Heart right ventricle (tissue), 16 donors: ENCODE data around the gene NUDT9. TPM values are rescaled to one million over a fixed set of nuclear protein-coding genes. Genes with fewer than 3 reads are reported as not detected.

Source experiments
- ATAC-seq, 8 donors: fragments of 200-7000 bp; cut with Tn5 transposase; one replicate each; pipeline ENCODE4 v1.9.1; 2020; ENCODE audit warnings: mild to moderate bottlenecking in 8 of 8, moderate library complexity in 8 of 8, moderate number of reproducible peaks in 1 of 8
- DNase-seq, 2 donors: peaks; one replicate each; pipeline ENCODE4 v3.0.0-alpha.2; 2020
- H3K27ac ChIP-seq, 10 donors: fragments of 200-600 bp; sonication (generic) in 2 of 10; one replicate each; pipeline versions ENCODE4 v1.5.0 to v1.8.0; 2020 to 2022; ENCODE audit warnings: mild to moderate bottlenecking in 3 of 10
- H3K27me3 ChIP-seq, 7 donors: fragments of 200-600 bp; one replicate each; pipeline ENCODE4 v1.8.0; 2021 to 2022; ENCODE audit warnings: mild to moderate bottlenecking in 2 of 7
- H3K36me3 ChIP-seq, 9 donors: fragments of 200-600 bp; sonication (generic) in 1 of 9; one replicate each; pipeline versions ENCODE4 v1.5.0 to v1.8.0; 2020 to 2022; ENCODE audit warnings: mild to moderate bottlenecking in 2 of 9
- H3K4me1 ChIP-seq, 9 donors: fragments of 200-600 bp; sonication (generic) in 1 of 9; one replicate each; pipeline versions ENCODE4 v1.5.0 to v1.8.0; 2020 to 2022; ENCODE audit warnings: mild to moderate bottlenecking in 4 of 9
- H3K4me3 ChIP-seq, 10 donors: fragments of 200-600 bp; sonication (generic) in 2 of 10; one replicate each; pipeline versions ENCODE4 v1.5.0 to v1.8.0; 2020 to 2022; ENCODE audit warnings: mild to moderate bottlenecking in 7 of 10, moderate library complexity in 2 of 10
- H3K9me3 ChIP-seq, 11 donors: fragments of 200-600 bp in 10 of 11; sonication (generic) in 2 of 11; one replicate each; pipeline versions ENCODE4 v1.5.0 to v1.8.0; 2013 to 2022; ENCODE audit warnings: mild to moderate bottlenecking in 2 of 11, control low read depth in 1 of 11, moderate library complexity in 1 of 11
- whole genome bisulfite sequencing, 2 donors: extraction: QIAGEN DNeasy Blood & Tissue Kit; methylation state at CpG; one replicate each; pipeline ENCODE4 v1.1.7; 2013; ENCODE audit warnings: inconsistent platforms in 1 of 2; 5-methylcytosine and 5-hydroxymethylcytosine counted together
- intact Hi-C, 10 donors: fragments of 100-400 bp; cut with DNase I; formaldehyde crosslinking; loops; one replicate each; pipeline versions ENCODE4 v1.11.1 to v1.14.2; 2022
- polyA plus RNA-seq, 2 donors: library from polyadenylated mRNA; stranded (reverse); fragments of 200-250 nt; gene quantifications; one replicate each; pipeline ENCODE4 v1.2.3, GENCODE V29; 2013
- total RNA-seq, 10 donors: library from RNA; stranded (reverse); fragmentation: NEBNext Ultra II Directional in 3 of 10; extraction: Animal tissue kit (Norgen Biotek cat#: 25700) in 3 of 10; gene quantifications; one replicate each; pipeline versions ENCODE4 v1.2.1 to v1.2.4, GENCODE V29; 2021 to 2023
- TF ChIP-seq, protein P1 (sequence below), 9 donors: fragments of 200-600 bp; sonication (generic) in 2 of 9; IDR thresholded peaks; one replicate each; pipeline versions ENCODE4 v1.5.0 to v1.8.0; 2021 to 2022; ENCODE audit warnings: antibody characterized with exemption in 9 of 9, mild to moderate bottlenecking in 5 of 9, moderate library complexity in 1 of 9
- donor health status: Arrhythmogenic right ventricular cardiomyopathy.
- donor health status: ischemic (EF 13 %, LVEDD 7.1; RV severe dilation, severe dysfunction).
- donor health status: healthy with polysubstance abuse.
- donor health status: DM: no; HTN: yes; CAD: no.
- donor health status: DM: no; HTN: no; CAD: no.
- donor health status: ischemic (EF 25% LVEDD 6.9; RV normal size, moderate dysfunction).
- donor health status: ischemic (EF 25% LVEDD 5.7; RV mildly dilated, moderate dysfunction).
- donor health status: healthy.
- donor health status: DM: yes; HTN: yes; CAD: no.
- donor health status: Ischemic cardiomyopathy.
- donor health status: ischemic (EF 35%, LVEDD 5.7; RV mildly dilated, moderate dysfunction).
- donor health status: nonischemic (EF 11% LVEDD 7.7; RV severe dilation, severe dysfunction).
- donor health status: DM: yes; HTN: yes; CAD: no.
- donor health status: PGD.
- donor health status: ischemic (EF 29% LVEDD 5.4; RV normal size, mild dysfunction).
- donor health status: nonischemic (EF 23%, LVEDD 6.1; RV moderate dilation, normal function).

Gene NUDT9
- total and polyA plus RNA-seq, 12 donors = 24.1 to 56.0 (median 29.2) TPM

DNA sequence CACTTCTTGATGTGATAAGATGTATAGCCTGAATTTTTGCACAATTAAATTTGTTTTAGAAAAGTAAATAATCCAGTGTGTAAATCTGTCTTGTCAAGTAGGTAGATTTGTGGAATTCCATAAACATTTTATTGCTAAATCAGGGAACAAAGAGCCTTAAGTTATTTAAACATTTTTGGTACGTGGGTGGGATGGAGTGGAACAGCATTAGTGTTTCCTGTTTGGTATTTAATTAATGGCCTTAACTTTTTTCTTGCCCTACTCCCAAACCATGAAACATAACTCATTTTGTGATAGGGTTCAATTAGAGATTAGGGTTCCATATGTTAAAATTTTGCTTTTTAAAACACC is 5.1 kb downstream of the NUDT9 start:
- Histone ChIP-seq H3K9me3 (no peaks in the 10 kb centered on the region), H3K4me1 (peaks cover 0 to 46% (median 26%) of the 10 kb centered on the region in 9 donors), H3K36me3 (no peaks in the 10 kb centered on the region), H3K27me3 (no peaks in the 10 kb centered on the region), H3K27ac (no peak overlapping the region), H3K4me3 (no peak overlapping the region)
- 42 to 53% methylated on average over 1 of the region's 1 CpG for WGBS, 2 donors
- DNase-seq (no peak), ATAC-seq (no peak)
- intact Hi-C loops = no loop called here
- TF ChIP-seq, protein P1, sequence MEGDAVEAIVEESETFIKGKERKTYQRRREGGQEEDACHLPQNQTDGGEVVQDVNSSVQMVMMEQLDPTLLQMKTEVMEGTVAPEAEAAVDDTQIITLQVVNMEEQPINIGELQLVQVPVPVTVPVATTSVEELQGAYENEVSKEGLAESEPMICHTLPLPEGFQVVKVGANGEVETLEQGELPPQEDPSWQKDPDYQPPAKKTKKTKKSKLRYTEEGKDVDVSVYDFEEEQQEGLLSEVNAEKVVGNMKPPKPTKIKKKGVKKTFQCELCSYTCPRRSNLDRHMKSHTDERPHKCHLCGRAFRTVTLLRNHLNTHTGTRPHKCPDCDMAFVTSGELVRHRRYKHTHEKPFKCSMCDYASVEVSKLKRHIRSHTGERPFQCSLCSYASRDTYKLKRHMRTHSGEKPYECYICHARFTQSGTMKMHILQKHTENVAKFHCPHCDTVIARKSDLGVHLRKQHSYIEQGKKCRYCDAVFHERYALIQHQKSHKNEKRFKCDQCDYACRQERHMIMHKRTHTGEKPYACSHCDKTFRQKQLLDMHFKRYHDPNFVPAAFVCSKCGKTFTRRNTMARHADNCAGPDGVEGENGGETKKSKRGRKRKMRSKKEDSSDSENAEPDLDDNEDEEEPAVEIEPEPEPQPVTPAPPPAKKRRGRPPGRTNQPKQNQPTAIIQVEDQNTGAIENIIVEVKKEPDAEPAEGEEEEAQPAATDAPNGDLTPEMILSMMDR (IDR thresholded peaks at IDR 0.05) = no peak

DNA sequence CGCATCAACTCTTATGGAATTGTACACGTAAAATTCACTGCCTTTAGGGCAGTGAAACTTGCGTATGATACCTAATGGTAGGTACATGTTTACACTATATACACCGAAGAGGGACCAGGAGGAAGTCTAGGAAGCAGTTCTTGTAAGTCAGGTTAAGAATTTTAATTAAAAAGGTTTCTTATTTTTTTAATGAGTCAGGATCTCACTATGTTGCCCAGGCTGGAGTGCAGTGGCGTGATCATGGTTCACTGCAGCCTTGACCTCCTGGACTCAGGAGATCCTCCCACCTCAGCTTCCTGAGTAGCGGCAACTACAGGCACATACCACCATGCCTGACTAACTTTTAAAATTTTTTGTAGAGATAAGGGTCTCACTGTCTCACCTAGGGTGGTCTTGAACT is 6.6 kb downstream of the NUDT9 start:
- no peaks in the 10 kb centered on the region for H3K36me3 ChIP-seq
- DNase-seq = no peak
- no peak for ATAC-seq
- H3K4me1 ChIP-seq = peaks cover 0 to 39% (median 17%) of the 10 kb centered on the region in 9 donors
- TF ChIP-seq, protein P1 (IDR thresholded peaks at IDR 0.05) = no peak
- no peaks in the 10 kb centered on the region for H3K9me3 ChIP-seq
- no peaks in the 10 kb centered on the region for H3K27me3 ChIP-seq
- no peak overlapping the region for H3K4me3 ChIP-seq
- no peak overlapping the region for H3K27ac ChIP-seq
- 89 to 94% methylated on average over 6 of the region's 6 CpGs for WGBS, 2 donors
- intact Hi-C loops = no loop called here

DNA sequence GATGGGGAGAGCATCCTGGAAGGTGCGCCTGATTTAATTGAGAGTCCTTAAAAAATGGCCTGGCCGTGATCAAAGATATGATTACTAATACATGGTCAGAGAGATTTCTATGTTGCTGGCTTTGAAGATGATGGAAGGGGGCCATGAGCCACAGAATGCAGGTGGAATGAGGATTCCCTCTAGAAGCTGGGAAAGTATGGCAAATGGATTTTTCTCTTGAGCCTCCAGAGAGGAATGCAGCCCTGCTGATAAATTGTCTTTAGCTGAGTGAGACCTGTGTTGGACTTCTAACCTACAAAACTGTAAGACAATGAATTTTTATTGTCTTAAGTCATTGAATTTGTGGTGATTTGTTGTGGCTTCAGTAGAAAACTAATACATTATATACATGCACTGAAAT is 7.7 kb downstream of the NUDT9 start:
- H3K4me1 ChIP-seq = peaks cover 0 to 28% (median 8%) of the 10 kb centered on the region in 9 donors
- no peak for ATAC-seq
- TF ChIP-seq, protein P1 (IDR thresholded peaks at IDR 0.05) = no peak
- H3K4me3 ChIP-seq = no peak overlapping the region
- H3K27ac ChIP-seq = no peak overlapping the region
- intact Hi-C loops = no loop called here
- 94 to 95% methylated on average over 2 of the region's 2 CpGs for WGBS, 2 donors
- no peaks in the 10 kb centered on the region for H3K9me3 ChIP-seq
- no peaks in the 10 kb centered on the region for H3K27me3 ChIP-seq
- H3K36me3 ChIP-seq = peaks cover 0 to 5% (median 0%) of the 10 kb centered on the region in 9 donors
- no peak for DNase-seq

DNA sequence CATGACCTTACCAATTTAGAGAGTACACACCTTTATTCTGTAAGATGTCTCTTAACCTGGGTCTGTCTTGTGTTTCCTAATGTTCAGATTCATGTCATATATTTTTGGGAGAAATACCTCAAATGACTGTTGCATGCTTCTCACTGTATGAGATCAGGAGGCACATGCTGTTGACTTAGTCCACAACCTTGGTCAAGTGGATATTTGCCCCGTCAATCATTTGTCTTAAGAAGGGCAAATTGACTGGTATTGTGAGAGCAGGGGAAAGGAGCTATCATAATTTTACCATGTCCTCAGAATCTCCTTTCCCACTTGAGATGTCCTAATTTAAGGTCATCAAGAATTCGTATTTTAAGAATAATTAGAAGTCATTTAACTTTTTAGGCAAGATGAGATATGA is 11.0 kb downstream of the NUDT9 start:
- H3K36me3 ChIP-seq = peaks cover 0 to 38% (median 14%) of the 10 kb centered on the region in 9 donors
- H3K27me3 ChIP-seq = no peaks in the 10 kb centered on the region
- DNase-seq (no peak), ATAC-seq (no peak)
- peaks cover 0 to 22% (median 8%) of the 10 kb centered on the region in 9 donors for H3K4me1 ChIP-seq
- H3K9me3 ChIP-seq = no peaks in the 10 kb centered on the region
- intact Hi-C loops = no loop called here
- 91 to 95% methylated on average over 2 of the region's 2 CpGs for WGBS, 2 donors
- no peak overlapping the region for H3K27ac ChIP-seq
- no peak overlapping the region for H3K4me3 ChIP-seq
- TF ChIP-seq, protein P1 (IDR thresholded peaks at IDR 0.05) = no peak
